Measurements from ENCODE around the gene PPP4R3A.

The PPP4R3A gene

DNA sequence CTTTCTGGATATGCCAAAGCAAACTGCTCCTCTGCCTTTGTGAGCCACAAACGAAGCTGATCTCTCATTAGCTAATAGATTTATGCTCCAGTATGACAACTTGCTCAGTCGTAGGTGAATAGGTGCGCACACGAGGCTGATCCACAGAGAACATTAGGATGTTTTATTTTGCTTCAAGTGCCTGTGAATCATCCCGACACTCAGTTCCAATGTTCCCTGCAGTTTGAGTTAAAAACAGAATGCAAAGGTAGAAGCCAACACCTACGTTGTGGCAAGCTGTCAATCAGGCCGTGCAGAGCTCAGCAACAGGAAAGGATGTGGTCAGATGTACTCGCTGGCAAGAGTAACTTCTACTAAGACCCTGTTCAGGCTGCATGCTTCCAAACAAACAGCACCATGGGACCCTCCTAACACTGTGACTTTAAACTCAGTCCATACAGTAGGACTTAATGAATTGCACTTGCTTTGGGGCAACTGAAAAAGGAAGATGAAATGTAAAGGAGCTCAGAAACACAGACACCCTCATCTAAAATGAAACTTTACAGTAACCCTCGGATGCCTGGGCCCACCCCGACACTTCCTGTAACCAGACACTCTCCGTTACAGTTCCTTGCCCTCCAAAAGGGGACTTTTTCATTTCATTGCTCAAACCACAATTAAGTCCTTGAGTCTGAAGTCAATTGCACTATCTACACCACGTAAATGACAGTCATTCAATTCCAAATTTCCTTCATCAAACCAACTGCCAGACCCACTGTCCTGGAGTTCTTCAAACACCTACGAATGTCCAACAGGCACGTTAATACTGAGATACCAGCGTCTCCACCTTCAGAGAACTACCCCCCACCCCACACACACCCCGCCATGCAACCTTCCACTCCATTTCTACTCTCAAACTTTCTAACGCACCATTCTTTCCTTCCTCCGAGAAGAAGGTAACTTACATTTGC is 94.0 kb downstream of the PPP4R3A start (continued):
- TF ChIP-seq, protein P1, sequence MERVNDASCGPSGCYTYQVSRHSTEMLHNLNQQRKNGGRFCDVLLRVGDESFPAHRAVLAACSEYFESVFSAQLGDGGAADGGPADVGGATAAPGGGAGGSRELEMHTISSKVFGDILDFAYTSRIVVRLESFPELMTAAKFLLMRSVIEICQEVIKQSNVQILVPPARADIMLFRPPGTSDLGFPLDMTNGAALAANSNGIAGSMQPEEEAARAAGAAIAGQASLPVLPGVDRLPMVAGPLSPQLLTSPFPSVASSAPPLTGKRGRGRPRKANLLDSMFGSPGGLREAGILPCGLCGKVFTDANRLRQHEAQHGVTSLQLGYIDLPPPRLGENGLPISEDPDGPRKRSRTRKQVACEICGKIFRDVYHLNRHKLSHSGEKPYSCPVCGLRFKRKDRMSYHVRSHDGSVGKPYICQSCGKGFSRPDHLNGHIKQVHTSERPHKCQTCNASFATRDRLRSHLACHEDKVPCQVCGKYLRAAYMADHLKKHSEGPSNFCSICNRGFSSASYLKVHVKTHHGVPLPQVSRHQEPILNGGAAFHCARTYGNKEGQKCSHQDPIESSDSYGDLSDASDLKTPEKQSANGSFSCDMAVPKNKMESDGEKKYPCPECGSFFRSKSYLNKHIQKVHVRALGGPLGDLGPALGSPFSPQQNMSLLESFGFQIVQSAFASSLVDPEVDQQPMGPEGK (tag by site-specific recombination; IDR thresholded peaks at IDR 0.05): peak; percentile 48; the same call in 1 of the 2 replicates
- TF ChIP-seq, protein P2, sequence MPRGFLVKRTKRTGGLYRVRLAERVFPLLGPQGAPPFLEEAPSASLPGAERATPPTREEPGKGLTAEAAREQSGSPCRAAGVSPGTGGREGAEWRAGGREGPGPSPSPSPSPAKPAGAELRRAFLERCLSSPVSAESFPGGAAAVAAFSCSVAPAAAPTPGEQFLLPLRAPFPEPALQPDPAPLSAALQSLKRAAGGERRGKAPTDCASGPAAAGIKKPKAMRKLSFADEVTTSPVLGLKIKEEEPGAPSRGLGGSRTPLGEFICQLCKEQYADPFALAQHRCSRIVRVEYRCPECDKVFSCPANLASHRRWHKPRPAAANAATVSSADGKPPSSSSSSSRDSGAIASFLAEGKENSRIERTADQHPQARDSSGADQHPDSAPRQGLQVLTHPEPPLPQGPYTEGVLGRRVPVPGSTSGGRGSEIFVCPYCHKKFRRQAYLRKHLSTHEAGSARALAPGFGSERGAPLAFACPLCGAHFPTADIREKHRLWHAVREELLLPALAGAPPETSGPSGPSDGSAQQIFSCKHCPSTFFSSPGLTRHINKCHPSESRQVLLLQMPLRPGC (tag by site-specific recombination; IDR thresholded peaks at IDR 0.05): no peak
- TF ChIP-seq, protein P3, sequence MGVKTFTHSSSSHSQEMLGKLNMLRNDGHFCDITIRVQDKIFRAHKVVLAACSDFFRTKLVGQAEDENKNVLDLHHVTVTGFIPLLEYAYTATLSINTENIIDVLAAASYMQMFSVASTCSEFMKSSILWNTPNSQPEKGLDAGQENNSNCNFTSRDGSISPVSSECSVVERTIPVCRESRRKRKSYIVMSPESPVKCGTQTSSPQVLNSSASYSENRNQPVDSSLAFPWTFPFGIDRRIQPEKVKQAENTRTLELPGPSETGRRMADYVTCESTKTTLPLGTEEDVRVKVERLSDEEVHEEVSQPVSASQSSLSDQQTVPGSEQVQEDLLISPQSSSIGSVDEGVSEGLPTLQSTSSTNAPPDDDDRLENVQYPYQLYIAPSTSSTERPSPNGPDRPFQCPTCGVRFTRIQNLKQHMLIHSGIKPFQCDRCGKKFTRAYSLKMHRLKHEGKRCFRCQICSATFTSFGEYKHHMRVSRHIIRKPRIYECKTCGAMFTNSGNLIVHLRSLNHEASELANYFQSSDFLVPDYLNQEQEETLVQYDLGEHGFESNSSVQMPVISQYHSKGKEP (tag by site-specific recombination; IDR thresholded peaks at IDR 0.05): no peak
- TF ChIP-seq ZNF157 (tag by site-specific recombination; IDR thresholded peaks at IDR 0.05) (no peak), ZNF600 (tag by site-specific recombination; IDR thresholded peaks at IDR 0.05) (0 out of 2 replicates have a peak, but pooled peaks have one; percentile 27), ZBTB17 (tag by site-specific recombination; IDR thresholded peaks at IDR 0.05) (peak; percentile 50; the same call in 1 of the 2 replicates), ZNF140 (tag by site-specific recombination; IDR thresholded peaks at IDR 0.05) (no peak), TRIM28 (IDR thresholded peaks at IDR 0.05; ENCODE audit: borderline replicate concordance, low read length) (0 out of 2 replicates have a peak, but pooled peaks have one; percentile 42), ZNF335 (tag by site-specific recombination; conservative IDR thresholded peaks at IDR 0.05) (no peak), ZNF354C (tag by site-specific recombination; IDR thresholded peaks at IDR 0.05; ENCODE audit: borderline replicate concordance, low read depth) (no peak), SP2 (tag by site-specific recombination; IDR thresholded peaks at IDR 0.05) (peak; percentile 27), ZNF169 (tag by site-specific recombination; IDR thresholded peaks at IDR 0.05) (no peak), ZNF473 (tag by site-specific recombination; IDR thresholded peaks at IDR 0.05) (no peak), ZNF423 (tag by site-specific recombination; IDR thresholded peaks at IDR 0.05) (no peak), ZNF585B (tag by site-specific recombination; IDR thresholded peaks at IDR 0.05) (no peak), ZNF707 (tag by site-specific recombination; IDR thresholded peaks at IDR 0.05) (no peak), ZFP69B (tag by site-specific recombination; IDR thresholded peaks at IDR 0.05) (peak; percentile 98)
- TF ChIP-seq, protein P4, sequence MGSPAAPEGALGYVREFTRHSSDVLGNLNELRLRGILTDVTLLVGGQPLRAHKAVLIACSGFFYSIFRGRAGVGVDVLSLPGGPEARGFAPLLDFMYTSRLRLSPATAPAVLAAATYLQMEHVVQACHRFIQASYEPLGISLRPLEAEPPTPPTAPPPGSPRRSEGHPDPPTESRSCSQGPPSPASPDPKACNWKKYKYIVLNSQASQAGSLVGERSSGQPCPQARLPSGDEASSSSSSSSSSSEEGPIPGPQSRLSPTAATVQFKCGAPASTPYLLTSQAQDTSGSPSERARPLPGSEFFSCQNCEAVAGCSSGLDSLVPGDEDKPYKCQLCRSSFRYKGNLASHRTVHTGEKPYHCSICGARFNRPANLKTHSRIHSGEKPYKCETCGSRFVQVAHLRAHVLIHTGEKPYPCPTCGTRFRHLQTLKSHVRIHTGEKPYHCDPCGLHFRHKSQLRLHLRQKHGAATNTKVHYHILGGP (tag by site-specific recombination; IDR thresholded peaks at IDR 0.05): no peak
- TF ChIP-seq, protein P5, sequence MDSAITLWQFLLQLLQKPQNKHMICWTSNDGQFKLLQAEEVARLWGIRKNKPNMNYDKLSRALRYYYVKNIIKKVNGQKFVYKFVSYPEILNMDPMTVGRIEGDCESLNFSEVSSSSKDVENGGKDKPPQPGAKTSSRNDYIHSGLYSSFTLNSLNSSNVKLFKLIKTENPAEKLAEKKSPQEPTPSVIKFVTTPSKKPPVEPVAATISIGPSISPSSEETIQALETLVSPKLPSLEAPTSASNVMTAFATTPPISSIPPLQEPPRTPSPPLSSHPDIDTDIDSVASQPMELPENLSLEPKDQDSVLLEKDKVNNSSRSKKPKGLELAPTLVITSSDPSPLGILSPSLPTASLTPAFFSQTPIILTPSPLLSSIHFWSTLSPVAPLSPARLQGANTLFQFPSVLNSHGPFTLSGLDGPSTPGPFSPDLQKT (IDR thresholded peaks at IDR 0.05; ENCODE audit: borderline replicate concordance, low read depth, low read length): no peak
- TF ChIP-seq, protein P6, sequence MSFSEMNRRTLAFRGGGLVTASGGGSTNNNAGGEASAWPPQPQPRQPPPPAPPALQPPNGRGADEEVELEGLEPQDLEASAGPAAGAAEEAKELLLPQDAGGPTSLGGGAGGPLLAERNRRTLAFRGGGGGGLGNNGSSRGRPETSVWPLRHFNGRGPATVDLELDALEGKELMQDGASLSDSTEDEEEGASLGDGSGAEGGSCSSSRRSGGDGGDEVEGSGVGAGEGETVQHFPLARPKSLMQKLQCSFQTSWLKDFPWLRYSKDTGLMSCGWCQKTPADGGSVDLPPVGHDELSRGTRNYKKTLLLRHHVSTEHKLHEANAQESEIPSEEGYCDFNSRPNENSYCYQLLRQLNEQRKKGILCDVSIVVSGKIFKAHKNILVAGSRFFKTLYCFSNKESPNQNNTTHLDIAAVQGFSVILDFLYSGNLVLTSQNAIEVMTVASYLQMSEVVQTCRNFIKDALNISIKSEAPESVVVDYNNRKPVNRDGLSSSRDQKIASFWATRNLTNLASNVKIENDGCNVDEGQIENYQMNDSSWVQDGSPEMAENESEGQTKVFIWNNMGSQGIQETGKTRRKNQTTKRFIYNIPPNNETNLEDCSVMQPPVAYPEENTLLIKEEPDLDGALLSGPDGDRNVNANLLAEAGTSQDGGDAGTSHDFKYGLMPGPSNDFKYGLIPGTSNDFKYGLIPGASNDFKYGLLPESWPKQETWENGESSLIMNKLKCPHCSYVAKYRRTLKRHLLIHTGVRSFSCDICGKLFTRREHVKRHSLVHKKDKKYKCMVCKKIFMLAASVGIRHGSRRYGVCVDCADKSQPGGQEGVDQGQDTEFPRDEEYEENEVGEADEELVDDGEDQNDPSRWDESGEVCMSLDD (tag by site-specific recombination; IDR thresholded peaks at IDR 0.05): no peak
- TF ChIP-seq, protein P7, sequence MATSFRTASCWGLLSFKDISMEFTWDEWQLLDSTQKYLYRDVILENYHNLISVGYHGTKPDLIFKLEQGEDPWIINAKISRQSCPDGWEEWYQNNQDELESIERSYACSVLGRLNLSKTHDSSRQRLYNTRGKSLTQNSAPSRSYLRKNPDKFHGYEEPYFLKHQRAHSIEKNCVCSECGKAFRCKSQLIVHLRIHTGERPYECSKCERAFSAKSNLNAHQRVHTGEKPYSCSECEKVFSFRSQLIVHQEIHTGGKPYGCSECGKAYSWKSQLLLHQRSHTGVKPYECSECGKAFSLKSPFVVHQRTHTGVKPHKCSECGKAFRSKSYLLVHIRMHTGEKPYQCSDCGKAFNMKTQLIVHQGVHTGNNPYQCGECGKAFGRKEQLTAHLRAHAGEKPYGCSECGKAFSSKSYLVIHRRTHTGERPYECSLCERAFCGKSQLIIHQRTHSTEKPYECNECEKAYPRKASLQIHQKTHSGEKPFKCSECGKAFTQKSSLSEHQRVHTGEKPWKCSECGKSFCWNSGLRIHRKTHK (tag by site-specific recombination; IDR thresholded peaks at IDR 0.05): no peak
- TF ChIP-seq, protein P8, sequence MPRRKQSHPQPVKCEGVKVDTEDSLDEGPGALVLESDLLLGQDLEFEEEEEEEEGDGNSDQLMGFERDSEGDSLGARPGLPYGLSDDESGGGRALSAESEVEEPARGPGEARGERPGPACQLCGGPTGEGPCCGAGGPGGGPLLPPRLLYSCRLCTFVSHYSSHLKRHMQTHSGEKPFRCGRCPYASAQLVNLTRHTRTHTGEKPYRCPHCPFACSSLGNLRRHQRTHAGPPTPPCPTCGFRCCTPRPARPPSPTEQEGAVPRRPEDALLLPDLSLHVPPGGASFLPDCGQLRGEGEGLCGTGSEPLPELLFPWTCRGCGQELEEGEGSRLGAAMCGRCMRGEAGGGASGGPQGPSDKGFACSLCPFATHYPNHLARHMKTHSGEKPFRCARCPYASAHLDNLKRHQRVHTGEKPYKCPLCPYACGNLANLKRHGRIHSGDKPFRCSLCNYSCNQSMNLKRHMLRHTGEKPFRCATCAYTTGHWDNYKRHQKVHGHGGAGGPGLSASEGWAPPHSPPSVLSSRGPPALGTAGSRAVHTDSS (tag by site-specific recombination; IDR thresholded peaks at IDR 0.05): no peak
- TF ChIP-seq, protein P9, sequence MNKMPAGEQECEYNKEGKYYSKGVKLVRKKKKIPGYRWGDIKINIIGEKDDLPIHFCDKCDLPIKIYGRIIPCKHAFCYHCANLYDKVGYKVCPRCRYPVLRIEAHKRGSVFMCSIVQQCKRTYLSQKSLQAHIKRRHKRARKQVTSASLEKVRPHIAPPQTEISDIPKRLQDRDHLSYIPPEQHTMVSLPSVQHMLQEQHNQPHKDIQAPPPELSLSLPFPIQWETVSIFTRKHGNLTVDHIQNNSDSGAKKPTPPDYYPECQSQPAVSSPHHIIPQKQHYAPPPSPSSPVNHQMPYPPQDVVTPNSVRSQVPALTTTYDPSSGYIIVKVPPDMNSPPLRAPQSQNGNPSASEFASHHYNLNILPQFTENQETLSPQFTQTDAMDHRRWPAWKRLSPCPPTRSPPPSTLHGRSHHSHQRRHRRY (tag by site-specific recombination; IDR thresholded peaks at IDR 0.05): no peak
